ENCODE measurements around the gene EFCAB11. TPM values are rescaled to one million over a fixed set of nuclear protein-coding genes. Genes with fewer than 3 reads are reported as not detected.

The EFCAB11 gene
- total RNA-seq, 1 experiment from 2014 or later, result 14.8 TPM

- H3K4me3 ChIP-seq, result no peak overlapping the region
- DNase-seq, result no peak
- H3K27me3 ChIP-seq, result no peaks in the 10 kb centered on the region
- H3K4me1 ChIP-seq, result peaks cover 9% of the 10 kb centered on the region
- H3K36me3 ChIP-seq, result no peaks in the 10 kb centered on the region
- no peaks in the 10 kb centered on the region for H3K9me3 ChIP-seq (replicated peaks)
- no peak overlapping the region for H3K27ac ChIP-seq
Observed at GRCh38 chr14:89848165-89848564, 106.4 kb downstream of the EFCAB11 start.

DNA sequence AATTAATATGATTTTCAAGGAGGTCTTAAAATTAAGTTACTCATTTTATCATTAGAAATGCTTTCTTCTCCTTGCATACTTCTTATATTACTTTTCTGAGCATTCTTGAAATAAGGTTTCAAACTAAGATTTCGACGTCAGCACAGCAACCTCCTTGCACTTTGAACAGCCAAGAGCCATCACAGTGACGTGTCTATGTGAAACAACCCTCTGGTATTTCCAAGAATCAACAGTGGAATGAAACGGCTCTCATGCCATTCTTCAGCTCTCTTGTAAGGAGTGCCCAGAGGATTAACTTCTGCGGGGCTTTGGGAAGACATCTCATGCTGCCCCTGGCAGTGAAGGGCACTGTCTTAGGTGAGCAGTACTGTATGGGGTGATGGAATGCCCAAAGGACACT lies 109.2 kb downstream of the EFCAB11 start:
- Histone ChIP-seq H3K36me3 (no peaks in the 10 kb centered on the region), H3K9me3 (replicated peaks) (no peaks in the 10 kb centered on the region), H3K4me1 (no peaks in the 10 kb centered on the region), H3K27me3 (no peaks in the 10 kb centered on the region), H3K27ac (no peak overlapping the region), H3K4me3 (no peak overlapping the region)
- no peak for DNase-seq

DNA sequence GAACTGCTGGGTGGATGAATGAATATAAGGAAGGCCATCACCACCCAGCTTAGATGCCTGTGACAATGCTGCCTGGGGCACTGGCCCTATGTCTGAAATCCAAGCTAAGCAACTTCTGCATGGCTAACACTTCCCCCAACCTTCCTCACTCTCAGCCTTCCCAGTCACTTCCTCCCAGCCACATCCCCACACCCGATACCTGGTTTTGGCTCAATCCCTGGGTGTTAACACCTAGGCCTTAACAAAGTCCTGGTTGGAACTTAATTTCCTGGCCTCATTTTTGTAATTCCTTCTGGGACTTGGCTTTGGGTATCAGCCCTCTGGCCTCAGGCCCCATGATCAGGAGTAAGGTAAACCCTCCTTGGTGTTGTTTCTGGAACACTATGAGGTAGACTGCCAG lies 110.0 kb downstream of the EFCAB11 start:
- no peak overlapping the region for H3K27ac ChIP-seq
- no peak overlapping the region for H3K4me3 ChIP-seq
- no peaks in the 10 kb centered on the region for H3K27me3 ChIP-seq
- no peak for DNase-seq
- no peaks in the 10 kb centered on the region for H3K36me3 ChIP-seq
- no peaks in the 10 kb centered on the region for H3K4me1 ChIP-seq
- no peaks in the 10 kb centered on the region for H3K9me3 ChIP-seq (replicated peaks)

GRCh38 chr14:89842837-89843236 lies 111.7 kb downstream of the EFCAB11 start:
- no peaks in the 10 kb centered on the region for H3K36me3 ChIP-seq
- no peak for DNase-seq
- no peak overlapping the region for H3K4me3 ChIP-seq
- H3K27ac ChIP-seq, result no peak overlapping the region
- H3K9me3 ChIP-seq (replicated peaks), result no peaks in the 10 kb centered on the region
- H3K4me1 ChIP-seq, result no peaks in the 10 kb centered on the region
- H3K27me3 ChIP-seq, result no peaks in the 10 kb centered on the region

DNA sequence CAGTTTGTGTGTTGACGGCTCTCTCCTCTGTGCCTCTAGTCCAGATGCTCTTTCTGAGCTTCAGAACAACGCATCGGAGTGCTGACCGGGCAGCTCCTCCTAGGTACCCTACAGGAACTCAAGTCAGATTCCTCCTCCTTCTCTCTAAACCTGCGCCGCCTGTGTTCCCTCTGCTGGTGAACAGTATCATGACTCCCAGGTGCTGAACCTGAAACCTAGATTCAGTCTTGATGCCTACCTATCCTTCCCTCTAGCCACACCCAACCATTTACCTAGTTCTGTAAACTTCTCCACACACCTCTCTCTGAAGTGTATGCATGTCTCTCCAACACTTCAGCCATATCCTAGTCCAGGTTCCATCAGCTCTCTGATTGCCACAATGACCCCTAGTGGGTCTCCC lies 112.7 kb downstream of the EFCAB11 start:
- H3K4me3 ChIP-seq, result no peak overlapping the region
- H3K4me1 ChIP-seq, result no peaks in the 10 kb centered on the region
- no peak for DNase-seq
- no peaks in the 10 kb centered on the region for H3K36me3 ChIP-seq
- H3K27ac ChIP-seq, result no peak overlapping the region
- no peaks in the 10 kb centered on the region for H3K9me3 ChIP-seq (replicated peaks)
- no peaks in the 10 kb centered on the region for H3K27me3 ChIP-seq

DNA sequence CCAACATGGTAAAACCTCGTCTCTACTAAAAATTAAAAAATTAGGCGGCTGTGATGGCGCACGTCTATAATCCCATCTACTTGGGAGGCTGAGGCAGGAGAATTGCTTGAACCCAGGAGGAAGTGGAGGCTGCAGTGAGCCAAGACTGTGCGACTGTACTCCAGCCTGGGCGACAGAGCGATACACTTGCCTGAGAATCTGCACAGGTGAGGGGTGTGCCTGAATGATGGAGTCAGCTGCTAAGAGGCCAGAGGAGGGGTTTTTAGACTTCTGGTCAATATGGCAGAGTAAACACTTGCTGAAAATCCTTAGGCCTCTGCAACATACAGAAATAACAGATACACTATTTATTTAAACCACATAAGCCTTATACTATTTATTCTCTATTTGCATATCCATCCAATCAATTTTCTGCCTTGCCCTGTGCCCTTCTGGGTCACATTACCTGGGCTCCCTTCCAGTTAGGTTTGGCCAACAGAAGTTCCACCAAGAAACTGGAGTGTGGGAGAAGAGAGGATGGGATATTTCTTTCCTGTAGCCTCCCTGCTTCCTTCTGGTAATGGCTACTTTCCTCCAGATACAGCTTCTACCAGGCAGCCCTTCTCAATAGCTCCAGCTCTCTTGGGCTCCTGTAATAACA lies 117.6 kb downstream of the EFCAB11 start:
- Histone ChIP-seq H3K27me3 (no peaks in the 10 kb centered on the region), H3K4me3 (no peak overlapping the region), H3K36me3 (no peaks in the 10 kb centered on the region), H3K4me1 (no peaks in the 10 kb centered on the region), H3K27ac (no peak overlapping the region), H3K9me3 (replicated peaks) (no peaks in the 10 kb centered on the region)
- no peak for DNase-seq

- Histone ChIP-seq H3K27ac (no peak overlapping the region), H3K36me3 (no peaks in the 10 kb centered on the region), H3K4me1 (no peaks in the 10 kb centered on the region), H3K4me3 (no peak overlapping the region), H3K27me3 (no peaks in the 10 kb centered on the region), H3K9me3 (replicated peaks) (no peaks in the 10 kb centered on the region)
- DNase-seq, result no peak
Observed at GRCh38 chr14:89833661-89834060, 120.9 kb downstream of the EFCAB11 start.

DNA sequence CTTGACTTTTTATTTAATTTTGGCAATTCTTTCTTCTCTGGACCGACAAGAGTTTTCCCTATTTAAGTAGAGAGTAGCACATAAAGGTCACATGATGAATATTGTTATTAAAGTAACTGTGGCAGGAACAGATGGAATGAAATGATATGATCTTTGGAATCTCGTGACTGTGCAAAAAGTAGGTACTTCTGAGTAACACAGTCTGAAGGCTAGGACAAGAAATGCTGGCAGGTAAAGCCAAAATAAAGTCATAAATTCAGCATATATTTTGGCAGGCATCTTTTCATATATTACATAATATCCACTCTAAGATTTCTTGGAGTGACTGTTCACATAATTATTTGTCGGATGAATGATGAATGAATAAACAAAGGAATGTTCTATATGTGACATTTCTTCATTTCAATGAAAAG lies 121.4 kb downstream of the EFCAB11 start:
- no peak for DNase-seq
- H3K27me3 ChIP-seq, result no peaks in the 10 kb centered on the region
- H3K27ac ChIP-seq, result no peak overlapping the region
- H3K36me3 ChIP-seq, result no peaks in the 10 kb centered on the region
- H3K4me1 ChIP-seq, result no peaks in the 10 kb centered on the region
- H3K9me3 ChIP-seq (replicated peaks), result no peaks in the 10 kb centered on the region
- H3K4me3 ChIP-seq, result no peak overlapping the region

DNA sequence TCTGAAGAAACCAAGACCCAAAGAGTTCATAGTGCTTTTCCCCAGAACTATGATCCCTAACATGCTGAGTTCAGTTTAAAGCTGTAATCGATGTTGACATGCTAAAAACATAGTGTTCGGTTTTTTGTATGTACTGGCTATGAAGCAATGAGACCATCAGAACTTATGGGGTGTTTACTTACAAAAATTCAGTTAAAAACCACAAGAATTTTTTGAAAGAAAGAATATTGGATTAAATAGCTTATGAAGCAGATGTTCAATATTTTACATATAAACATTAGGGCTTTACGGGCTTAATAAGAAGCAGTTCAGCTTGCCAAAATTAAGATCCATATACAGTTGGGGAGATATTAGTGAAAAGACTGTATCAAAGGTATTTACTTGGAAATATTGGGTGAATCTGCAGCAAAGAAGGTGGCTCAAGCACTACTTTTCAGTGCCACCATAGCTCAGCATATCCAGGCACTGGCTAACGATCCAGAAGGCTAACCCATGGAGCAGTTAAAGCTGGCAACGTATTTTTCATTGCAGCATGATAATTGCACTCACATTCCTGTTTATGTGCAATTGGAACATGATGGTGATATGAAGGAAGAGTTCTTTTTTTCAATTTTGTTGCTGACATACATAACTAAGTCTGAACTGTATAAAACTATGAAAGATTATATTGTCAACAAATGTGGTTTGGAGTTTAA lies 125.9 kb downstream of the EFCAB11 start:
- Histone ChIP-seq H3K27me3 (no peaks in the 10 kb centered on the region), H3K36me3 (no peaks in the 10 kb centered on the region), H3K27ac (no peak overlapping the region), H3K9me3 (replicated peaks) (peaks cover 3% of the 10 kb centered on the region; the same call in 1 of the 2 replicates), H3K4me1 (no peaks in the 10 kb centered on the region; the same call in 1 of the 2 replicates), H3K4me3 (no peak overlapping the region)
- DNase-seq, result no peak

DNA sequence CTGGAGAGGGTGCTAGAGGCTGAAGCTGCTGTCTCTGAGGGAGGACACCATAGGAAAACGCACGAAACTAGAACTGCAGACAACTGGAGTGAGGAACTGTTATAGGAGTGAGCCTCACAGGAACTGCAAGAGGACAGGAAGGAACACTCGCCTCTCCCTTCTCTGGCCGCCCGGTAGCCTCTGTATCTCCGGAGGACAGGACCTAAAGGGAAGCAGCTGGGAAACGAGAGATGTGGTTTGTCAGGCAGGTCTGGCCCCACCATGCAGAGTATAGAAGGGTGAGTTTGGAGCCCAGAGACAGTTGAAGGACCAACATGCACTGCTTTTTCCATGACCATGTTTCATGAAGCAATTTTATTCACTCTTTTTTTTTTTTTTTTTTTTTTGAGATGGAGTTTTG lies 127.3 kb downstream of the EFCAB11 start:
- H3K4me1 ChIP-seq, result no peaks in the 10 kb centered on the region; the same call in 1 of the 2 replicates
- H3K4me3 ChIP-seq, result no peak overlapping the region
- H3K27me3 ChIP-seq, result no peaks in the 10 kb centered on the region
- peaks cover 3% of the 10 kb centered on the region; the same call in 1 of the 2 replicates for H3K9me3 ChIP-seq (replicated peaks)
- no peak overlapping the region for H3K27ac ChIP-seq
- DNase-seq, result no peak
- H3K36me3 ChIP-seq, result no peaks in the 10 kb centered on the region

- H3K27me3 ChIP-seq, result no peaks in the 10 kb centered on the region
- peaks cover 3% of the 10 kb centered on the region; the same call in 1 of the 2 replicates for H3K9me3 ChIP-seq (replicated peaks)
- no peaks in the 10 kb centered on the region; the same call in 1 of the 2 replicates for H3K4me1 ChIP-seq
- no peak for DNase-seq
- no peaks in the 10 kb centered on the region for H3K36me3 ChIP-seq
- H3K4me3 ChIP-seq, result no peak overlapping the region
- no peak overlapping the region for H3K27ac ChIP-seq
Observed at GRCh38 chr14:89826596-89826995, 127.9 kb downstream of the EFCAB11 start.

- H3K36me3 ChIP-seq, result no peaks in the 10 kb centered on the region
- DNase-seq, result no peak
- H3K4me3 ChIP-seq, result no peak overlapping the region
- H3K4me1 ChIP-seq, result no peaks in the 10 kb centered on the region; the same call in 1 of the 2 replicates
- peaks cover 3% of the 10 kb centered on the region; the same call in 1 of the 2 replicates for H3K9me3 ChIP-seq (replicated peaks)
- H3K27ac ChIP-seq, result no peak overlapping the region
- no peaks in the 10 kb centered on the region for H3K27me3 ChIP-seq
Observed at GRCh38 chr14:89823743-89824142, 130.8 kb downstream of the EFCAB11 start.

DNA sequence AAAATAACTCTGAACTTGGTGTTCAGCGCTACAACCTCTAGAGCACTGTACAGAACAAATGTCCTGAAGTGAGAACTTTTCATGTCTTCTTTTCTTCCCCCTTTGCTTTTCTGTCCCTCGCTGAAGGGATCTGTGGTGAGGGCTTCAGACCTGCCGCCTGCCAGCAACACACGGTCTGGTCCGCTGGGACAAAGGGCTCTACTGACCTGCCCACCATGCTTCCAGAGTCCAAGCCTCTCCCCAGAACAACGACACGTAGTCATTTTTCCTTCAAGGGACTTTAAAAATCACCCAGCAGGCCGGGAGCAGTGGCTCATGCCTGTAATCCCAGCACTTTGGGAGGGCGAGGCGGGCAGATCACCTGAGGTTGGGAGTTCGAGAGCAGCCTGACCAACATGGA lies 140.4 kb downstream of the EFCAB11 start:
- no peak overlapping the region for H3K4me3 ChIP-seq

DNA sequence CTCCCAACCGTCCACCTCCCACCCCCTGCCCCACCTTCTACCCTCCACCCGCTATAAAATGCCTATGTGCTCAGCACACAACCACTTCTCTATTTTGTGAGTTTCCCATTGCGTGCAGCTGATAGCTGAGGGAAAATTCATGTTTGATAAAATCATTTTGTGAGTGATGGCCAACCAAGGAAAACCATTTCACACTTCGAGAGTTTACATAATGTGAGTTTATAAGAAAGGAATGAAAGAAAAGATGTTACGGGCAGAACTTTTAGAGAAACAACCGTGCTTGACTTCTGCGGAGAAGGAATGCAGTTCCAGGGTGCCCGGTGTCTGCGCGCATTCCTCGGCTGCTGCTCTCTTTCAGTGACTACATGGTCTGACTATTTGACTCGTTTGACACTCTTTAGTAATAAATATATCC lies 140.9 kb downstream of the EFCAB11 start:
- Histone ChIP-seq H3K27ac (no peak overlapping the region), H3K9me3 (replicated peaks) (no peaks in the 10 kb centered on the region), H3K4me1 (no peaks in the 10 kb centered on the region), H3K36me3 (no peaks in the 10 kb centered on the region; the same call in 1 of the 2 replicates), H3K4me3 (no peak overlapping the region), H3K27me3 (no peaks in the 10 kb centered on the region)
- no peak for DNase-seq

More for the DNA sequence above, 140.4 kb downstream of the EFCAB11 start:
- no peaks in the 10 kb centered on the region for H3K9me3 ChIP-seq (replicated peaks)
- H3K4me1 ChIP-seq, result no peaks in the 10 kb centered on the region
- H3K27me3 ChIP-seq, result no peaks in the 10 kb centered on the region
- no peak overlapping the region for H3K27ac ChIP-seq
- no peaks in the 10 kb centered on the region; the same call in 1 of the 2 replicates for H3K36me3 ChIP-seq
- no peak for DNase-seq

DNA sequence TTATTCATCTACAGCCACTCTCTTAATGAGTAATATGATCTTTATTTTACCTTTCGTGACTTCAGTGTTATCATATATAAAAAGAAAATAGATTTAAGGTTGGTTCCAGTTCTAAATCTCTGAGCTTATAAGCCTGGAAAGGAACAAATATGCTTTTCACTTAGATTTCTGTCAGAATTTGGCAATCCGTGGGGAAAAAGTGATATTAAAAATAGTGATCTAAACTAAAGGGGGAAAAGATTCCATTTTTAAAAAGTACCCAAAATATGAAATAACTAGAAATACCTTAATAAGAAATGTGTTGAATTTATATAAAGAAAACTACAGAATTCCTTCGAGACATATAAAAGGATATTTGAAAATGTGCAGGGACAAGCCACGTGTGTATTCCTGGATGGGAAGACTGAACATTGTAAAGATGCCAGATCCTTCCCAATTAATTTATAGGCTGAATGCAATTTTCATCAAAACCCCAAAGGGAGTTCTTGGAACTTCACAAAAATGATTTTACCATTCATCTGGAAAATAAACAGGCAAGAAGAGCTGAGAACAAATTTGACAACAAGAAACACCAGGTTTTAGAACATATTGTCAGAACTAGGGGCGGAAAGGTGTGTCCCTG lies 142.5 kb downstream of the EFCAB11 start:
- no peak for DNase-seq
- Histone ChIP-seq H3K9me3 (replicated peaks) (no peaks in the 10 kb centered on the region), H3K4me3 (no peak overlapping the region), H3K27me3 (no peaks in the 10 kb centered on the region), H3K27ac (no peak overlapping the region), H3K4me1 (no peaks in the 10 kb centered on the region), H3K36me3 (no peaks in the 10 kb centered on the region; the same call in 1 of the 2 replicates)

Data from SJCRH30 (cell line).